ENCODE measurements around the gene KRTCAP2. TPM values are rescaled to one million over a fixed set of nuclear protein-coding genes. Genes with fewer than 3 reads are reported as not detected.
A peak's percentile ranks its signal among the peaks of the same experiment; 100 is the strongest.
"Not testable (repeated sequence)": the region's sequence is repeated elsewhere in the genome, so short reads cannot be mapped to it uniquely, and the experiment has no call there.

The KRTCAP2 gene
- total RNA-seq, 4 donors from 2014 or later = 1.5 to 200 (median 62.5) TPM

GRCh38 chr1:155160128-155160527 lies 13.0 kb downstream of the KRTCAP2 start:
- intact Hi-C loops (cut with DNase I; ENCODE audit: low total_unique reads) = no loop called here

GRCh38 chr1:155158991-155159390 lies 14.1 kb downstream of the KRTCAP2 start:
- TF ChIP-seq CTCF (IDR thresholded peaks at IDR 0.05) = no peak
- no peak for TF ChIP-seq POLR2A (IDR thresholded peaks at IDR 0.05)
- Histone ChIP-seq H3K4me3 (no peak overlapping the region), H3K36me3 (no peaks in the 10 kb centered on the region), H3K27me3 (no peaks in the 10 kb centered on the region), H3K9me3 (no peaks in the 10 kb centered on the region), H3K27ac (no peak overlapping the region), H3K4me1 (no peaks in the 10 kb centered on the region)
- intact Hi-C loops (cut with DNase I; ENCODE audit: low total_unique reads) = no loop called here
- DNase-seq = no peak

More at GRCh38 chr1:155160128-155160527, 13.0 kb downstream of the KRTCAP2 start:
- no peaks in the 10 kb centered on the region for H3K9me3 ChIP-seq
- H3K27ac ChIP-seq = no peak overlapping the region
- no peak for TF ChIP-seq POLR2A (IDR thresholded peaks at IDR 0.05)
- TF ChIP-seq CTCF (IDR thresholded peaks at IDR 0.05) = no peak
- no peaks in the 10 kb centered on the region for H3K36me3 ChIP-seq
- no peak overlapping the region for H3K4me3 ChIP-seq
- no peaks in the 10 kb centered on the region for H3K27me3 ChIP-seq
- no peak for DNase-seq
- no peaks in the 10 kb centered on the region for H3K4me1 ChIP-seq

- H3K4me1 ChIP-seq; H3K27me3 ChIP-seq; H3K4me3 ChIP-seq; H3K9me3 ChIP-seq; H3K36me3 ChIP-seq; H3K27ac ChIP-seq; intact Hi-C loops (cut with DNase I; ENCODE audit: low total_unique reads); DNase-seq: not testable (repeated sequence)
These were observed 17.0 kb downstream of the KRTCAP2 start for GRCh38 chr1:155155996-155156643.

GRCh38 chr1:155145491-155145890 lies 27.6 kb downstream of the KRTCAP2 start:
- Histone ChIP-seq H3K27ac (no peak overlapping the region), H3K9me3 (no peaks in the 10 kb centered on the region), H3K4me1 (no peaks in the 10 kb centered on the region), H3K4me3 (no peak overlapping the region), H3K36me3 (no peaks in the 10 kb centered on the region), H3K27me3 (no peaks in the 10 kb centered on the region)
- DNase-seq = no peak
- intact Hi-C loops (cut with DNase I; ENCODE audit: low total_unique reads) = no loop called here
- no peak for TF ChIP-seq POLR2A (IDR thresholded peaks at IDR 0.05)
- TF ChIP-seq CTCF (IDR thresholded peaks at IDR 0.05) = no peak

- intact Hi-C loops (cut with DNase I; ENCODE audit: low total_unique reads) = no loop called here
- Histone ChIP-seq H3K27ac (no peak overlapping the region), H3K9me3 (no peaks in the 10 kb centered on the region), H3K4me3 (no peak overlapping the region), H3K27me3 (no peaks in the 10 kb centered on the region), H3K36me3 (no peaks in the 10 kb centered on the region), H3K4me1 (no peaks in the 10 kb centered on the region)
- no peak for DNase-seq
- TF ChIP-seq CTCF (IDR thresholded peaks at IDR 0.05) (no peak), POLR2A (IDR thresholded peaks at IDR 0.05) (no peak)
These were observed 31.4 kb downstream of the KRTCAP2 start for GRCh38 chr1:155141749-155142148.

GRCh38 chr1:155140630-155140953 lies 32.5 kb downstream of the KRTCAP2 start:
- Histone ChIP-seq H3K27me3 (no peaks in the 10 kb centered on the region), H3K4me1 (no peaks in the 10 kb centered on the region), H3K9me3 (no peaks in the 10 kb centered on the region), H3K4me3 (peak overlapping the region; percentile 57 to 74), H3K27ac (peak overlapping the region; percentile 80 to 84), H3K36me3 (no peaks in the 10 kb centered on the region)
- no peak for DNase-seq
- intact Hi-C loops (cut with DNase I; ENCODE audit: low total_unique reads) = no loop called here
- TF ChIP-seq POLR2A (IDR thresholded peaks at IDR 0.05) (no peak), CTCF (IDR thresholded peaks at IDR 0.05) (no peak)
